Activated naive CD4-positive, alpha-beta T cell treated with Interleukin-2 at 50 U/mL for 16 hours (primary cell): Measurements from ENCODE around the gene IL3RA.

Experiments
- DNase-seq: peaks from one replicate; pipeline ENCODE4 v3.0.0-alpha.2; 2020

The IL3RA gene

DNA sequence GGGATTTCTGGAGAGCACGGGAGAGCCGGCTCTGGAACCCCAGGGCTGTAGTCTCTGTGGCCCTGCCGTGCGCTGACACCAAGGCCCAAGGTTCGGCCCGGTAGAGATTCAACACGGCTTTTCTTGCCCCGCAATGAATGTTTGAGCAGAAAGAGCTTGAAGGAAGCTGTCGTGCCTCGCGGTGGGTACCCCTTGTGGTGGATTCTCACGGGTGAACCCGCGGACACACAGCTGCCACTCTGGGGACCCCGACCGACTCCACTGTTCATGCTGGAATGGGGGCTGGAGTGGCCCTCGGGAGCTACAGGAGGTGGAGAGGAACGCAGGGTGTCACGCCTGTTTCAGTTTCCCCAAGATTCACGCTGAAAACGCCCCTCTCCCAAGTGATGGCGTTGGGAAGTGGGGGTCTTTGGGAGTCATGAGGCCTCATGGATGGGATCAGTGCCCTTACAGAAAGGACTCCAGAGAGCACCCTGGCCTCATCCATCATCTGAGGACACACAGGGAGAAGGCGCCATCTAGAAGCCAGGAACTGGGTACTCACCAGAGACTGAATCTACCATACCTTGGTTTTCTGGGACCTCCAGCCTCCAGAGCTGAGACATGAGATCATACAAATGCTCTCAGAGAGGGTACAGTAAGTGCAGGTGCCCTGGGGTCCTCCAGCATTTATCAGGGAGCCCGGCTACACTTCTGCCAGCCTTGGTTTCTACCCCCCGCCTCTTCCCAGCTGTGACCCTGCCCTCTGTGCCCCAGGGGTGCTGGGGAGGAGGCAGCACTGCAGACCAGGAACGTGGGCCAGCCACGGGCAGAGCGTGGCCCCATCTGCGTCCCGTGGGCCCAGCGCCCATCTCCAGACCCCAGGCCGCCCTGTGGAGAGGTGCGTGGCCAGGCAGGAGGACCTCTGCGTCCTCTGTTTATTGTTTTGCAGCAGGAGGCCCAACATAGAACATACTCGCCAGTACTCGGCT lies 49.0 kb downstream of the IL3RA start:
- DNase-seq, result no peak

DNA sequence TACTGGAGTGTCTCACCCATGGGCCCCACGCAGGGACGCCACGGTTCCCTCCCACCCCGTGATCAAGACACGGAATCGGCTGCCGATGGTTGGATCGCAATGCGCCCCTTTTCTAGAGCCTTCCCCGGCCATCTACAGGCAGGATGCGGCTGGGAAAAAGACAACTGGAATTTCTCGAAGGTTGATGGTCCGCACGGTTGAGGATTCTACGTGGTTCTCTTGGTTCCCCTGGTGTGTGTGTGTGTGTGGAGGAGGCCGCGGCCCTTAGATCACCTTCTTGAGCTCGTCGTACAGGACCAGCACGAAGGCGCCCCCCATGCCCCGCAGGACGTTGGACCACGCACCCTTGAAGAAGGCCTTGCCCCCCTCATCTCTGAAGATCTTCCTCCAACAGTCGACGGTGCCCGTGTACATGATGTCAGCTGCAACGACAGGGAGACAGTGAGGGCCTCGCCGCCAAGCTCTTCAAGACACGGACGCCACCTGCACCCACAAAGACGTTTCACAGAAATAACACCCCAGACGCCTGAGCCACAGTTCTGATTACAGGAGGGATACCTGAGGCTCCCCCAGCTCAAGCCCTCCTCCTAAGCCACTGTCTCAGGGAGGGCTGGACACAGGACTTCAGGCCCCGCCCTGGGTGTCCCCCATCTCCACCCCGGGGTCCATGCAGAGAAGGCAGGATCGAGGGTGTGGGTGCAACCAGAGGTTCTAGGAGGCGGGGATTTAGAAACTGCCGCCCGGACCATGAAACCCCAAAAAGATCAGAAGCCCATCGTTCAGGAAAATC lies 49.9 kb downstream of the IL3RA start:
- no peak for DNase-seq

DNA sequence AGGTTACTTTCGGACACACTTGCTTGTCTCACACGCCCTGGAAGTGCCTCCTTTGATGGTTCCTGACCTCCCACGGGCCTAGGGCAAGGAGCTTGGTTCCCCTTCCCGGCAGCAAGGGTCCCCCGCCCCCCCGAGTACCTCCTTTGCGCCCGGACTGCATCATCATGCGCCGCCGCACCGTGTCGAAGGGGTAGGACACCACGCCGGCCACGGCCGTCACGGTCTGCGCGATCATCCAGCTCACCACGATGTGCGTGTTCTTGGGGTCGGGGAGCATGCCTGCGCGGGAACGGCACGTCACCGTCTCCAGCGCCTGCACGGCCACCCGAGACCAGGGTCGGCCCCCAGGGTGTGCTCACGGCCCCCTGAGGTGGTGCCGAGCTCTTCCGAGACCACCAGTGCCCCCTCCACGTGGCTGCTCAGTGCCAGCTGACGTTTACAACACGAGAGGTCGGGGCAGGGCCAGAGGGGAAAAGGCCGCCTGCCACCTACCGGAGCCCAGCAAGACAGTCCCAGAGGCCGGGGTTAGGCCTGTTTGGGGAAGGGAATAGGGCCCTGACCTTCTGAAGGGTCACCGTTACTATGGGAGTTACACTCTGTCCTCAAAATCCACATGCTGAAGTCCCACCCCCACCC lies 50.7 kb downstream of the IL3RA start:
- no peak for DNase-seq

DNA sequence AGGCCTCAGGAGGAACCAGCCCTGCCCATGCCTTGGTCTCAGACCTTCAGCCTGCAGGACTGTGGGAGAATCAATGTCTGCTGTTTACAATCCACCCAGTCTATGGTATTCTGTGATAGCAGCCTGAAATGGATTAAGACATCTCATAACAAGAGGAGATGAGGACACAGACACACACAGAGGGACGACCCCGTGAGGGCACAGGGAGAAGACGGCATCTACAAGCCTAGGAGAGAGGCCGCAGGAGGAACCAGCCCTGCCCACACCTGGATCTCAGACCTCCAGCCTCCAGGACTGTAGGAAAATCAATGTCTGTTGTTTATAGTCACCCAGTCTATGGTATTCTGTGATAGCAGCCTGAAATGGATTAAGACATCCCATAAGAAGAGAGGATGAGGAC lies 52.1 kb downstream of the IL3RA start:
- no peak for DNase-seq

DNA sequence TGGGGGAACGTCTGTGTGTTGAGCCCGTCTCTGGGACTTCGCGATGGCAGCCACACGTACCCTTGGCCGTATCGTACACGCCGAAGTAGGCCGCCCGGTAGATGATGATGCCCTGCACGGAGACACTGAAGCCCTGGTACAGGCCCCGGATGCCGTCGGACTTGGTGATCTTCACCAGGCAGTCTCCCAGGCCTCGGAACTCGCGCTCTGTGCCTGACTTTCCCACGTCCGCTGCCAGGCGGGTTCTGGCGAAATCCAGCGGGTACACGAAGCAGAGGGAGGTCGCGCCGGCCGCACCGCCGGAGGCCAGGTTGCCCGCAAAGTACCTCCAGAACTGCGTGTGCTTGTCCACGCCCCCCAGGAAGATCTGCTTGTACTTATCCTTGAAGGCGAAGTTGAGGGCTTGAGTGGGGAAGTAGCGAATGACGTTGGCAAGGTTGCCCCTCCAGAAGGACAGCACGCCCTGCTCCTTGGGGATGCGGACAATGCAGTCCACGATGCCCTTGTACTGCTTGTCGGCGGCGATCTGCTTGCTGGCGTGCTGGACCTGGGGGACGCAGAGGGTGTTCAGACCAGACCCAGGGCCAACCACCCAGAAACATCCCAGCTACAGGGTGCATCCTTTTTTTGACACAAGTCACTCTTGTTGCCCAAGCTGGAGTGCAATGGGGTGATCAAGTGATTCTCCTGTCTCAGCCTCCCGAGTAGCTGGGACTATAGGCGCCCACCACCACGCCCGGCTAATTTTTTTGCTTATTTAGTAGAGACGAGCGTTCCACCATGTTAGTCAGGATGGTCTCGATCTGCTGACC lies 52.8 kb downstream of the IL3RA start:
- DNase-seq, result no peak

DNA sequence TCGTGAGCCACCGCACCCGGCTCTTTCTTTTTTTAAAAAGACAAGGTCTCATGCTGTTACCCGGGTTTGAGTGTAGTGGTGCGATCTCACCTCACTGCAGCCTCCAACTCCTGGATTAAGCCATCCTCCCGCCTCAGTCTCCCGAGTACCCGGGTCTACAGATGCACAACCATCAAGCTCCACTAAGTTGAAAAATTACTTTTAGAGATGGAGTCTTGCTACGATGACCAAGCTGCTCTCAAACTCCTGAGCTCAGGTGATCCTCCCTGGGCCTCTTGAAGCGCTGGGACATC lies 53.4 kb downstream of the IL3RA start:
- DNase-seq, result no peak

DNA sequence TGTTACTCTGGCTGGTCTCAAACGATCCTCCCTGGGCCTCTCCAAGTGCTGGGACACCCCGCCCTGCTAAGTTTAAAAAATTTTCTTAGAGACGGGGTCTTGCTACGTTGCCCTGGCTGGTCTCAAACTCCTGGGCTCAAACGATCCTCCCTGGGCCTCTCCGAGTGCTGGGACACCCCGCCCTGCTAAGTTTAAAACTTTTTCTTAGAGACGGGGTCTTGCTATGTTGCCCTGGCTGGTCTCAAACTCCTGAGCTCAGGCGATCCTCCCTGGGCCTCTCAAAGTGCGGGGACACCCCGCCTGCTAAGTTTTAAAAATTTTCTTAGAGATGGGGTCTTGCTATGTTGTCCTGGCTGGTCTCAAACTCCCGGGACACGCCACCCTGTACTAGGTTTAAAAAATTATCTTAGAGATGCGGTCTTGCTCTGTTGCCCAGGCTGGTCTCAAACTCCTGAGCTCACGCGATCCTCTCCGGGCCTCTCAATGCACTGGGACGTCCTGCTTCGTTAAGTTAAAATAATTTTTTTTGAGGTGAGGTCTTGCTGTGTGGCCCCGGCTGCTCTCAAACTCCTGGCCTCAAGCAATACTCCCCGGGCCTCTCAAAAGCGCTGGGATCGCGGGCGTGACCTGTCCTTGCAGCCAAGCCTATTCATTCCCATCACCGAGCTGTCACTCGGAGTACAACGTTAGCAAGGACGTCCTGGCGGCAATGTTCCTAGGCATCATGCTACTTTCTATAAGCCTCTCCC lies 54.2 kb downstream of the IL3RA start:
- no peak for DNase-seq

DNA sequence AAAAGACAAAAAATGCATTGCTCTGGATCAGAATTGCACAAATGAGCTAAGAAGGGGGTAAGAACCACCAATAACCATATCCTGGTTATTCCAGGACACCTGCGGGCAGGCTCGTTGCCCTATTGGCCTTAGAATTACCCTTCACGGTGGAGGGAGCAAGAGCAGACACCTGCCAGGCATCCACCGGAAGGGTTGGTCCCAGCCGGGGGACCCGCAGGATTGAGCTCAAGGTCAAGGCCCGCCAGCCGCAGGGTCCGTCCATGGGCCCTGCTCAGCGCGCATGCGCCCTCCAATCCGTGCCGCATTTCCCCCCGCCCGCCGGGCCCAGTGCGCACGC lies 54.8 kb downstream of the IL3RA start:
- DNase-seq, result no peak

DNA sequence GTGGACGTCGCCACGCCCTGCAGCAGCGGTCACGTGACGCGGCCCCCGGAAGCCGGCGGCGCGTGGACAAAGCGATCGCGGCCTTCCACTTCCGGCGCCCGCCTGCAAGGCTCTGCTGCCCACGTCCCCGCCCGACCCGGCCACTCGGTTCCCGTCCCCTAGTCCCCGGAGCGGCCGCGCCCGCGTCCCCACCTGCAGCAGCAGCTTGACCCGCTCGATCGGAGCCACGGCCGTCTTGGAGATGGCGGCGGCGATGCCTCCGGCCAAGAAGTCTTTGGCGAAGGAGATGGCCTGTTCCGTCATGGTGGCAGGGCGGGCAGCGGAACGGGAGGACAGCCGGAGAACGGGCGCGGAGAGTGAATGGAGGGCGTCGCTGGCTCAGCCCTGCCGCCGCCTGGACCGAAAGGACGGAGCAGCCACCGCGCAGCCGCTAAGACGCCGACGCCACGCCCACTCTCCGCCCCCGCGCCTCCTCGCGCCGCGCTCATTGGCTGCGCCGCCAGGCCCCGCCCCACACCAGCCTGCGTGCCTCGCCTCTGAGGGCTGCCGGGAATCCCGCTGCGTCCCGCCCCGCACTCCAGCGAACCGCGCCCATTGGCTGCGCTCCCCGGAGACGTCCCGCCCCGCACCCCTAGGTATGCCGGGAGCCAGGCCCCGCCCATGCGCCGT lies 55.3 kb downstream of the IL3RA start, which contains the start of gene SLC25A6:
Gene SLC25A6 (minus strand): TSS at position 407 of the 669 bp plus-strand sequence. CDS start 104 bp downstream, at position 303.
- peak; percentile 100 for DNase-seq

DNA sequence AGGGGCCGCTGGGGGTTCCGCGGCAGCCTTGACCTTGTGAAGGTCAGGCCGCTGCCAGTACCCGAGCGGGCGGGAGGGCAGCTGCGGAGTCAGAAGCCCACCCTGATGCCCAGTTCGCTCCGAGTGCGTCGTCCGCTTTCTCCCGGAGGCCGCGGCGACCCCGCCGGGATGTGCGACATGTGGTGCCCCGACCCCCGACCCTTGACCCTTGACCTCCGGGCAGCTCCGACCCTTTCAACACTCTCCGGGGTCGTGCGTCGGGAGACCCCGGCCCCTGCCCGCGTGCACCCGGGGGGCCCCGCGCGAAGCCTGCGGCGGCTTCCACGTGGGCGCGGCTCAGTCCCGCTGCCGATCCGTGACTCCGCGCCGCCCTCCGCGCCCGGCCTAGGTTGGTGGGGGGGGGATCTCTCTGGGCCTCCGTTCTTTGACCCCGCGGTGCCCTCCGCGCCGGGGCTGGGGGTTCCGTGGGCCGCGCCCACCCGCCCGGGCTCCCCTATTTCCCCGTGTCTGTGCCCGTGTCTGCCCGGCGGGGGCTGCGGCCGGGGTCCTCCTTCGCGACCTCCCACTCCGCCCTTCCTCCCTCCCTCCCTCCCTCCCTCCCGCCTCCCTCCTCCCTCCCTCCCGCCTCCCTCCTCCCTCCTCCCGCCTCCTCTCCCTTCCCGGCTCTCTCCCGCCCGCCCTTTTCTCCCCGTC lies 55.9 kb downstream of the IL3RA start:
- peak; percentile 69 for DNase-seq

DNA sequence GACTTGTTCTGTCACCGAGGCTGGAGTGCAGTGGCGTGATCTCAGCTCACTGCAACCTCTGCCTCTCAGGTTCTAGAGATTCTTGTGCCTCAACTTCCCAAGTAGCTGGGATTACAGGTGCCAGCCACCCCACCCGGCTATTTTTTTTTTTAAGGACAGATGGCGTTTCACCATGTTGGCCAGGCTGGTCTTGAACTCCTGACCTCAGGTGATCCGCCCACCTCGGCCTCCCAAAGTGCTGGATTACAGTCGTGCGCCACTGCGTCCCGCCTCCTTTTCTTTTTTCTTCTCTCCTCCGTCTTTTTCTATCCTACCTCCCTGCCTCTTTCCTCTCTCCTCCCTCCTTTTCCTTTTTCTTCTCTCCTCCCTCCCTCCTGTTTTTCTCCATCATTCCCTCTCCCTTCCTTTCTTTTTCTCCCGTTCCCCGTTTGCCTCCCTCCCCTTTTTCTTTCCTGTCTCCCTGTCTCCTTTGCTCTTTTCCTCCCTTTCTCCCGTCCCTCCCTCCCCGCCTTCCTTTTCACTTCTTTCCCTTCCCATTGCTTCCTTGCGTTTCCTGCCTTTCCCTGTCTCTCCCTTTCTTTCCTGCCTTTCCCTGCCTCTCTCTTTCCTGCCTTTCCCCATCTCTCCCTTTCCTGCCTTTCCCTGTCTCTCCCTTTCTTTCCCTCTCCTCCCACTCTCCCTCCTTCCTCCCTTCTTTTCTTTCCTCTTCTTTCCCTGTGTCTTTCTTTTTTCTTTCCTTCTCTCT lies 57.5 kb downstream of the IL3RA start:
- no peak for DNase-seq

DNA sequence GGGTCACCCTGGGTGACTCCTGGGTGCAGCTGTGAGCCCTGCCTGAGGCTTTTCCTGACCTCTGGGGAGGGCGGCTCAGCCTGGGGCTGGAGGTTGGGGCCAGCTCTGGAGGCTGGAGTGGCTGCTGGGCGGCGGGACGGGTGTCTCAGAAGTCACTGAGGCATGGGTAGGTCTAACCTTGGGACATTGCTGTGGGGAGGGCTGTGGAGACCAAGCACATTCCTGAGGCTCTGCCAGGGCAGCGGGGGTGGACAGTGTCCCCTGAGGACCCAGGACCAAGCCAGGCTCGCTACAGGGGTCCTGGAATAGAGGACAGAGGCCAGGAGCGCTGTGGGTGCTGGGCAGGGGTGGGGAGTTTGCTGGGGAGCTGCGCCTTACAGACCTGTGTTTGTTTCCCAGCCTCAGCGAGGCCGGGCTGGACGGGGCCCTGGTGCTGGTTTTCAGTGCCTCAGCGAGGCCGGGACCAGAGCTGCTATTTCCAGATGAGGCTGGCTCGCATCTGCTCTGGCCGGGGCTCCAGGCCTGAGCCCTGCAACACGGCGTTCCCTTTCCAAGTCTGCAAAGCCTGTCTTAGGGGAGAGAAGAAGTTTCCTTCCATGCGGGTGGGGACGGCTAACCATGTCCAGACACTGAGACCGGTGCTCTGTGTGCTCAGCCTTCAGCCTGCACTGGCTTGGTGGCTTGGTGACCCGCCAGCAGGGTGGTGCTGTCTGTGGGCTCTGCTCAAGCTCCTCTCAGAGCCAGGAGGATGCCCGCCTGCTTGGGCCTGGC lies 58.3 kb downstream of the IL3RA start:
- no peak for DNase-seq

DNA sequence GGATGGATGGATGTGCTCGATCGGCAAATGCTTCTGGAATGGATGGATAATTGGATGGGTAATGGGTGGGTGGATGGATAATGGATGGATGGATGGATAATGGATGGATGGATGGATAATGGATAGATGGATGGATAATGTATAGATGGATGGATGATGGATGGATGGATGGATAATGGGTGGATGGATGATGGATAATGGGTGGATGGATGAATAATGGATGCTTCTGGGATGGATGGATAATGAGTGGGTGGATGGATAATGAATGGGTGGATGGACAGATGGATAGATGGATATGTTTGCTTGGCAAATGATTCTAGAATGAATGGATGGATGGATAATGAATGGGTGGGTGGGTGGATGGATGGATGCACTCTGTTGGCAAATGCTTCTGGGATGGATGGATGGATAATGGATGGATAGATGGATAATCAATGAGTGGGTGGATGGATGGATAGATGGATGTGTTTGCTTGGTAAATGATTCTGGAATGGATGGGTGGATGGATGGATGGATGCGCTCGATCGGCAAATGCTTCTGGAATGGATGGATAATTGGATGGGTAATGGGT lies 59.1 kb downstream of the IL3RA start:
- no peak for DNase-seq

DNA sequence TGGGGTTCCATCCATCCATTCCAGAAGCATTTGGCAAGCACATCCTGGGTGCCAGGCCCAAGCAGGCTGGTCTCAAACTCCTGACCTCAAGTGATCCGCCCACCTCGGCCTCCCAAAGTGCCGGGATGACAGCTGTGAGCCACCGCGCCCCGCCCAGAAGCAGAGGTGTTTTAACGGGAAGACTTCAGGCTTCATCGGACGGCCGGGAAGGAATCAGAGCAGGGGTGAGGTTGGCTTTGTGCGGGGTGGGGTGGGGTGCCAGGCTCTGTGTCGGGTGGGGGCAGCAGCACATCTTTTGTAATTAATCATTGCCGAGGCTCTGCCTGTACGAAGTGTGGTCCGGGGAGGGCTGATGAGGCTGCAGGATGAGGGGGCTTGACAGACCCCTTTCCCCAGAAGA lies 60.4 kb downstream of the IL3RA start:
- DNase-seq, result no peak

DNA sequence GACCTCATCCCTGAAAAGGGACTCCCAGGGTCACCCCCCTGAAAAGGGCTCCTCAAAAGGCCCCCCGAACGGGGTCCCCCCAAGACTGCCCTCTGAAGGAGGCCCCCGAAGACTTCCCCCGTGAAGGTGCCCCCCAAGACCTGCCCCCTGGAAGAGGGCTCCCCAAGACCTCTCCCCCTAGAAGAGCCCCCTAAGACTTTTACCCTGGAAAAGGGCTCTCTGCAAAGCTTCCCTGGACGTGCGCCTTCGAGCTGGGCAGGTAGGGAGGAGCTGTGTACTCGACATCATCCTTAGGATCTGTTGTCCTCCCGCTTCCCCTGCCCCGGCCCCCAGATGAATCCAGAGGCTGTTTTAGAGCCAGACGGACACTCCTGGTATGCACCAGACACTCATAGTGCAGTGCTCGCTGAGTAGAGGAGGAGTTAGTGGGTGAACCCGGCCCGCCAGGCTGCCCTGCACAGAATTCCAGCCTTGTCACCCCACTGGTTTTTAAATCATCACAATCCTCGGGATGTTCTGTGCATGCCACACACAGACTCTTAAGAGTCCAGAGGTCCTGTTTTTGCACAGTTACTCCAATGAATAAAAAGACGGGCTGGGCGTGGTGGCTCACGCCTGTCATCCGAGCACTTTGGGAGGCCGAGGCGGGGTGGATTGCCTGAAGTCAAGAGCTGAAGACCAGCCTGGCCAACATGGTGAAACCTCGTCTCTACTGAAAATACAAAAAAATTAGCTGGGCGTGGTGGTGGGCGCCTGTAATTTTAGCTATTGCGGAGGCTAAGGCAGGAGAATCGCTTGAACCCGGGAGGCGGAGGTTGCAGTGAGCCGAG lies 61.1 kb downstream of the IL3RA start:
- no peak for DNase-seq

DNA sequence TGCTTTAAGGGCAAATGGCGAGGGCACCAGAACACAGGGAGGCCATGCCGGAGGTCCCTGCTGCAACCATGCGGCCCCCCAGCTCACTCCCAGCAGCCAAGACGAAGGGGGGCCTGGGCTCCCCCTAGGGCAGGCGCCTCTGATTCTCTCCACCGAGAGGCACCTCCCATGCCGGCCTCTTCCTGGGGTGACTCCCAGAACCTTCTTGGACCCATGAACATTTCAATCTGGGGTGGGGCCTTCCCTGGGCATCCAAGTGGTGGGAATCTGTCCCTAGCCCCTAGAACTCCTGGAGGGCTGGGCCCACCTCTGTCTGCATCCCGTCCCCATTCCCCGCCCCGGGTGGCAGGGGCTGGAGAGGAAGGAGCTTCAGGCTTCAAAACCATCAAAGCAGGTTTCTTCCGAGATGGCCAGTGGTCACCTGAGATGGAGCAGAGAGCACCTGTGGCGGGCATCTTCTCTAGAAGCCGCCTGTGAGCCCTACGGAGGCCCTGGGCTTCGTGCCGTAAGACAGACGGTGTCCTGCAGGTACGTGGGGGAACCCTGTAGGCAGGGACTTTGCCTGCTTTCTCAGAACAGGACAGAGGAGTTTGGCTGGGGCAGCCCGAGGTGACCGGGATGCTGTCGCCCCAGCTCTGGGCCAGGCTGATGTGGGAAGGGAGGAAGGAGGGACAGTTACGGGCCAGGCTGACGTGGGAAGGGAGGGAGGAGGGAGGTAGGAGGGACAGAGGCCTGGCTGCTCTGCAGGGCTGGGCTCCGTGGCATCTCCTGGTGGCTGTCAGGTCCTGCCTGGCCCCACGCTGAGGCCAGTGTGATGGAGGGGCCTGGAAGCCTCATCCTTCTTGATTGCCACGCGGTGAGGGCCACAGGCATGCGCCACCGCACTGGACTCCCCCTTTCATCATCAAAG lies 62.1 kb downstream of the IL3RA start:
- no peak for DNase-seq

DNA sequence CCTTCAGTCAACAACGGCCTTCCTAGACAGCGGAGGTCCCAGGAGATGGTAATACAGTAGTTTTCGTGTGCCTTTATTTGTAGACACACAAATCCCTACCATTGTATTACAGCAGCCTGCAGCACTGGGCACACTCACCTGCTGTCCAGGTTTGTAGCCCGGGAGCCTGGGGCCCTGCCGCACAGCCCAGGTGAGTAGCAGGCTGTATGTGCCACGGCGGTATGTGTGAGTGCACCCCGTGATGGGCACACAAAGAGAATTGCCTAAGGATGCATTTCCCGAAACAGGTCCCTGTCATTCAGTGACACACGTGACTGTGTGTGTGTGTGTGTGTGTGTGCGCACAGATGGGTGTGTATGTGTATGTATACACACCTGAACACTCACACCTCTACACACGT lies 63.5 kb downstream of the IL3RA start:
- no peak for DNase-seq
